ENCODE data around the gene NR3C2. TPM values are rescaled to one million over a fixed set of nuclear protein-coding genes. Genes with fewer than 3 reads are reported as not detected.

The NR3C2 gene
- total RNA-seq, 1 donor from 2014 or later = 0.54 TPM

- H3K9me3 Mint-ChIP-seq (ENCODE audit: unreplicated experiment) = no peaks in the 10 kb centered on the region
- no peak for TF ChIP-seq CTCF (IDR thresholded peaks at IDR 0.05; ENCODE audit: unreplicated experiment)
- no peak overlapping the region for H3K27ac Mint-ChIP-seq (ENCODE audit: unreplicated experiment)
- H3K4me1 Mint-ChIP-seq (ENCODE audit: unreplicated experiment) = no peaks in the 10 kb centered on the region
- no peaks in the 10 kb centered on the region for H3K36me3 Mint-ChIP-seq (ENCODE audit: low read depth, unreplicated experiment)
- peaks cover 1% of the 10 kb centered on the region for H3K27me3 Mint-ChIP-seq (ENCODE audit: unreplicated experiment)
- no peak overlapping the region for H3K4me3 Mint-ChIP-seq (ENCODE audit: unreplicated experiment)
- DNase-seq (ENCODE audit: low spot score) = no peak
These were observed 282.4 kb downstream of the NR3C2 start for GRCh38 chr4:148159793-148160192.

- Mint-ChIP-seq H3K4me3 (ENCODE audit: unreplicated experiment) (no peak overlapping the region), H3K27ac (ENCODE audit: unreplicated experiment) (no peak overlapping the region)
These were observed 287.4 kb downstream of the NR3C2 start for GRCh38 chr4:148154769-148155168.

GRCh38 chr4:148152868-148153625 is 289.2 kb downstream of the NR3C2 start:
- Mint-ChIP-seq H3K9me3 (ENCODE audit: unreplicated experiment) (no peaks in the 10 kb centered on the region), H3K4me3 (ENCODE audit: unreplicated experiment) (no peak overlapping the region), H3K27me3 (ENCODE audit: unreplicated experiment) (no peaks in the 10 kb centered on the region), H3K27ac (ENCODE audit: unreplicated experiment) (no peak overlapping the region), H3K4me1 (ENCODE audit: unreplicated experiment) (no peaks in the 10 kb centered on the region), H3K36me3 (ENCODE audit: low read depth, unreplicated experiment) (no peaks in the 10 kb centered on the region)
- TF ChIP-seq CTCF (IDR thresholded peaks at IDR 0.05; ENCODE audit: unreplicated experiment) = no peak
- no peak for DNase-seq (ENCODE audit: low spot score)

More at GRCh38 chr4:148154769-148155168, 287.4 kb downstream of the NR3C2 start:
- Mint-ChIP-seq H3K9me3 (ENCODE audit: unreplicated experiment) (no peaks in the 10 kb centered on the region), H3K27me3 (ENCODE audit: unreplicated experiment) (no peaks in the 10 kb centered on the region), H3K4me1 (ENCODE audit: unreplicated experiment) (no peaks in the 10 kb centered on the region), H3K36me3 (ENCODE audit: low read depth, unreplicated experiment) (no peaks in the 10 kb centered on the region)
- DNase-seq (ENCODE audit: low spot score) = no peak
- TF ChIP-seq CTCF (IDR thresholded peaks at IDR 0.05; ENCODE audit: unreplicated experiment) = no peak

- no peak for TF ChIP-seq CTCF (IDR thresholded peaks at IDR 0.05; ENCODE audit: unreplicated experiment)
- Mint-ChIP-seq H3K36me3 (ENCODE audit: low read depth, unreplicated experiment) (no peaks in the 10 kb centered on the region), H3K27ac (ENCODE audit: unreplicated experiment) (no peak overlapping the region), H3K4me3 (ENCODE audit: unreplicated experiment) (no peak overlapping the region), H3K4me1 (ENCODE audit: unreplicated experiment) (no peaks in the 10 kb centered on the region), H3K27me3 (ENCODE audit: unreplicated experiment) (no peaks in the 10 kb centered on the region), H3K9me3 (ENCODE audit: unreplicated experiment) (no peaks in the 10 kb centered on the region)
- no peak for DNase-seq (ENCODE audit: low spot score)
These were observed 290.4 kb downstream of the NR3C2 start for GRCh38 chr4:148151806-148152205.

GRCh38 chr4:148145475-148145874 is 296.7 kb downstream of the NR3C2 start:
- Mint-ChIP-seq H3K9me3 (ENCODE audit: unreplicated experiment) (no peaks in the 10 kb centered on the region), H3K4me1 (ENCODE audit: unreplicated experiment) (no peaks in the 10 kb centered on the region), H3K36me3 (ENCODE audit: low read depth, unreplicated experiment) (no peaks in the 10 kb centered on the region), H3K4me3 (ENCODE audit: unreplicated experiment) (no peak overlapping the region), H3K27ac (ENCODE audit: unreplicated experiment) (no peak overlapping the region), H3K27me3 (ENCODE audit: unreplicated experiment) (peaks cover 3% of the 10 kb centered on the region)
- TF ChIP-seq CTCF (IDR thresholded peaks at IDR 0.05; ENCODE audit: unreplicated experiment) = no peak
- DNase-seq (ENCODE audit: low spot score) = no peak
